Nephron progenitor cell (in vitro differentiated cells): ENCODE measurements around the gene SAXO1.

Experiments
- DNase-seq: peaks from one replicate; pipeline ENCODE4 v3.0.0; 2021
- H3K27ac Mint-ChIP-seq: 2 replicates; pipeline ENCODE4 v1.8.0; 2021; ENCODE audit warnings: mild to moderate bottlenecking, moderate library complexity, mixed read lengths
- H3K27me3 Mint-ChIP-seq: 2 replicates; pipeline ENCODE4 v1.8.0; 2021; ENCODE audit warnings: mild to moderate bottlenecking, low read depth, mixed read lengths; ENCODE audit not compliant: poor library complexity
- H3K36me3 Mint-ChIP-seq: 2 replicates; pipeline ENCODE4 v1.8.0; 2021; ENCODE audit warnings: low read depth, mixed read lengths
- H3K4me1 Mint-ChIP-seq: 2 replicates; pipeline ENCODE4 v1.8.0; 2021; ENCODE audit warnings: mixed read lengths
- H3K4me3 Mint-ChIP-seq: 2 replicates; pipeline ENCODE4 v1.8.0; 2021; ENCODE audit warnings: mild to moderate bottlenecking, moderate library complexity, mixed read lengths
- H3K9me3 Mint-ChIP-seq: 2 replicates; pipeline ENCODE4 v1.8.0; 2021; ENCODE audit warnings: mild to moderate bottlenecking, moderate library complexity, mixed read lengths
- TF ChIP-seq, protein P1 (sequence below): fragments of 200-600 bp; sonication (generic); IDR thresholded peaks from 2 replicates; pipeline ENCODE4 v1.5.0; 2021; ENCODE audit warnings: antibody characterized with exemption

SAXO1 gene

GRCh38 chr9:19033015-19033414, at the start of gene SAXO1:
Gene SAXO1 (minus strand): TSS chr9:19033209. CDS start chr9:19032908, 301 bp downstream.
- H3K4me1 Mint-ChIP-seq = no peaks in the 10 kb centered on the region
- peaks cover 5% of the 10 kb centered on the region for H3K36me3 Mint-ChIP-seq
- no peak for DNase-seq
- peaks cover 21% of the 10 kb centered on the region for H3K9me3 Mint-ChIP-seq
- TF ChIP-seq, protein P1, sequence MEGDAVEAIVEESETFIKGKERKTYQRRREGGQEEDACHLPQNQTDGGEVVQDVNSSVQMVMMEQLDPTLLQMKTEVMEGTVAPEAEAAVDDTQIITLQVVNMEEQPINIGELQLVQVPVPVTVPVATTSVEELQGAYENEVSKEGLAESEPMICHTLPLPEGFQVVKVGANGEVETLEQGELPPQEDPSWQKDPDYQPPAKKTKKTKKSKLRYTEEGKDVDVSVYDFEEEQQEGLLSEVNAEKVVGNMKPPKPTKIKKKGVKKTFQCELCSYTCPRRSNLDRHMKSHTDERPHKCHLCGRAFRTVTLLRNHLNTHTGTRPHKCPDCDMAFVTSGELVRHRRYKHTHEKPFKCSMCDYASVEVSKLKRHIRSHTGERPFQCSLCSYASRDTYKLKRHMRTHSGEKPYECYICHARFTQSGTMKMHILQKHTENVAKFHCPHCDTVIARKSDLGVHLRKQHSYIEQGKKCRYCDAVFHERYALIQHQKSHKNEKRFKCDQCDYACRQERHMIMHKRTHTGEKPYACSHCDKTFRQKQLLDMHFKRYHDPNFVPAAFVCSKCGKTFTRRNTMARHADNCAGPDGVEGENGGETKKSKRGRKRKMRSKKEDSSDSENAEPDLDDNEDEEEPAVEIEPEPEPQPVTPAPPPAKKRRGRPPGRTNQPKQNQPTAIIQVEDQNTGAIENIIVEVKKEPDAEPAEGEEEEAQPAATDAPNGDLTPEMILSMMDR = no peak
- H3K27ac Mint-ChIP-seq = no peak within 1 kb of the TSS
- H3K4me3 Mint-ChIP-seq = no peak within 1 kb of the TSS
- H3K27me3 Mint-ChIP-seq = peaks cover 6% of the 10 kb centered on the region

- no peaks in the 10 kb centered on the region for H3K27me3 Mint-ChIP-seq
- H3K4me1 Mint-ChIP-seq = no peaks in the 10 kb centered on the region
- H3K4me3 Mint-ChIP-seq = no peak overlapping the region
- H3K36me3 Mint-ChIP-seq = peaks cover 78% of the 10 kb centered on the region
- H3K9me3 Mint-ChIP-seq = no peaks in the 10 kb centered on the region
- TF ChIP-seq, protein P1 = no peak
- no peak for DNase-seq
- H3K27ac Mint-ChIP-seq = no peak overlapping the region
Measured at GRCh38 chr9:19074836-19075235, 41.8 kb upstream of the SAXO1 start.

GRCh38 chr9:19074229-19074628, 41.2 kb upstream of the SAXO1 start:
- Mint-ChIP-seq H3K36me3 (peaks cover 78% of the 10 kb centered on the region), H3K27ac (no peak overlapping the region), H3K4me3 (no peak overlapping the region), H3K27me3 (no peaks in the 10 kb centered on the region), H3K9me3 (no peaks in the 10 kb centered on the region), H3K4me1 (no peaks in the 10 kb centered on the region)
- no peak for DNase-seq
- TF ChIP-seq, protein P1 = no peak

DNA sequence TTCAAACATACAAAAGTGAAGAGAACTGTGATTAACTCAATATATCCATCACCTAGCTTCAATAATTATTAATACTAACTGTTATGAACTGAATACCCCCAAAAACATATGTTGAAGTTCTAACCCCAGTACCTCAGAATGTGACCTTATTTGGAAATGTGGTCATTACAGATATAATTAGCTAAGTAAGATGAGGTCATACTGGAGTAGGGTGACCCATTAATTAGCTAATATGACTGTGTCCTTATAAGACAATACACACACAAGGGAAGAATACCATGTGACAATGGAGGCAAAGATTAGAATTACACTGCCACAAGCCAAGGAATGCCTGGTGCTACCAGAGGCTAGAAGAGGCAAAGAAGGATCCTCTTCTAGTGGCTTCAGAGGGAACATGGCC, 24.0 kb upstream of the SAXO1 start:
- no peak for DNase-seq
- TF ChIP-seq, protein P1 = no peak
- no peaks in the 10 kb centered on the region for H3K9me3 Mint-ChIP-seq
- H3K36me3 Mint-ChIP-seq = peaks cover 66% of the 10 kb centered on the region
- H3K4me1 Mint-ChIP-seq = peaks cover under 1% of the 10 kb centered on the region
- no peak overlapping the region for H3K4me3 Mint-ChIP-seq
- H3K27me3 Mint-ChIP-seq = no peaks in the 10 kb centered on the region
- H3K27ac Mint-ChIP-seq = no peak overlapping the region

- TF ChIP-seq, protein P1 = no peak
- H3K27me3 Mint-ChIP-seq = peaks cover 4% of the 10 kb centered on the region
- H3K27ac Mint-ChIP-seq = peak overlapping the region; percentile 98
- H3K4me1 Mint-ChIP-seq = peaks cover 38% of the 10 kb centered on the region
- peak overlapping the region; percentile 95 for H3K4me3 Mint-ChIP-seq
- DNase-seq = no peak
- peaks cover 10% of the 10 kb centered on the region for H3K36me3 Mint-ChIP-seq
- H3K9me3 Mint-ChIP-seq = no peaks in the 10 kb centered on the region
Measured at GRCh38 chr9:19050637-19051591, 17.9 kb upstream of the SAXO1 start.
